Esophagus muscularis mucosa (tissue), 3 donors: ENCODE results near the gene RPL22.

ENCODE experiments used
- POLR2A ChIP-seq: fragments of 450-650 bp; IDR thresholded peaks from one replicate; pipeline ENCODE4 v1.6.1; 2017; ENCODE audit warnings: antibody characterized with exemption, moderate library complexity, mild to moderate bottlenecking, low read depth
- TF ChIP-seq, protein P1 (sequence below), 3 experiments: fragments of 200-600 bp in 2 of 3; fragments of 450-650 bp in 1 of 3; sonication (generic) in 2 of 3; IDR thresholded peaks; one replicate each; pipeline ENCODE4 v1.5.1; 2017 to 2019; ENCODE audit warnings: antibody characterized with exemption in 3 of 3, mild to moderate bottlenecking in 2 of 3, moderate library complexity in 1 of 3

- TF ChIP-seq, protein P1, sequence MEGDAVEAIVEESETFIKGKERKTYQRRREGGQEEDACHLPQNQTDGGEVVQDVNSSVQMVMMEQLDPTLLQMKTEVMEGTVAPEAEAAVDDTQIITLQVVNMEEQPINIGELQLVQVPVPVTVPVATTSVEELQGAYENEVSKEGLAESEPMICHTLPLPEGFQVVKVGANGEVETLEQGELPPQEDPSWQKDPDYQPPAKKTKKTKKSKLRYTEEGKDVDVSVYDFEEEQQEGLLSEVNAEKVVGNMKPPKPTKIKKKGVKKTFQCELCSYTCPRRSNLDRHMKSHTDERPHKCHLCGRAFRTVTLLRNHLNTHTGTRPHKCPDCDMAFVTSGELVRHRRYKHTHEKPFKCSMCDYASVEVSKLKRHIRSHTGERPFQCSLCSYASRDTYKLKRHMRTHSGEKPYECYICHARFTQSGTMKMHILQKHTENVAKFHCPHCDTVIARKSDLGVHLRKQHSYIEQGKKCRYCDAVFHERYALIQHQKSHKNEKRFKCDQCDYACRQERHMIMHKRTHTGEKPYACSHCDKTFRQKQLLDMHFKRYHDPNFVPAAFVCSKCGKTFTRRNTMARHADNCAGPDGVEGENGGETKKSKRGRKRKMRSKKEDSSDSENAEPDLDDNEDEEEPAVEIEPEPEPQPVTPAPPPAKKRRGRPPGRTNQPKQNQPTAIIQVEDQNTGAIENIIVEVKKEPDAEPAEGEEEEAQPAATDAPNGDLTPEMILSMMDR (IDR thresholded peaks at IDR 0.05): no peak
- TF ChIP-seq POLR2A: no peak
Measured at GRCh38 chr1:6143395-6143794, 56.0 kb downstream of the RPL22 start.
